OCI-LY1 (cell line): ENCODE measurements around the gene TOP1.

Source experiments
- H2AFZ ChIP-seq: fragments of 200-600 bp; sonication (generic), shearing (Covaris generic); 2 replicates; pipeline ENCODE4 v1.6.0; 2014; ENCODE audit warnings: antibody characterized with exemption, mild to moderate bottlenecking, low read length
- H3F3A ChIP-seq: fragments of 200-600 bp; sonication (generic), shearing (Covaris generic); 2 replicates; pipeline ENCODE4 v1.6.0; 2014; ENCODE audit warnings: mild to moderate bottlenecking, antibody characterized with exemption, low read length, moderate library complexity; ENCODE audit not compliant: insufficient read depth
- H3K27ac ChIP-seq: fragments of 200-600 bp; sonication (generic); 2 replicates; pipeline ENCODE4 v1.5.1; 2014; ENCODE audit warnings: low read length, mixed run types, mild to moderate bottlenecking, low read depth; ENCODE audit not compliant: poor library complexity, severe bottlenecking
- H3K27me3 ChIP-seq: fragments of 200-600 bp; sonication (generic); 2 replicates; pipeline ENCODE4 v1.6.0; 2014; ENCODE audit warnings: antibody characterized with exemption, mild to moderate bottlenecking, low read length, moderate library complexity; ENCODE audit not compliant: insufficient read depth
- H3K36me3 ChIP-seq: fragments of 200-600 bp; sonication (generic); 2 replicates; pipeline ENCODE4 v1.6.1; 2014; ENCODE audit warnings: mild to moderate bottlenecking, antibody characterized with exemption, low read length, moderate library complexity, mixed read lengths; ENCODE audit not compliant: insufficient read depth
- H3K4me1 ChIP-seq: fragments of 200-600 bp; sonication (generic); 2 replicates; pipeline ENCODE4 v1.5.1; 2014; ENCODE audit warnings: mild to moderate bottlenecking, low read length, moderate library complexity; ENCODE audit not compliant: insufficient read depth, severe bottlenecking
- H3K4me2 ChIP-seq: fragments of 200-600 bp; sonication (generic), shearing (Covaris generic); 2 replicates; pipeline ENCODE4 v1.6.1; 2014; ENCODE audit warnings: low read length
- H3K4me3 ChIP-seq: fragments of 200-600 bp; sonication (generic); 2 replicates; pipeline ENCODE4 v1.5.1; 2014; ENCODE audit warnings: low read length, low read depth, mild to moderate bottlenecking, mixed read lengths; ENCODE audit not compliant: poor library complexity, severe bottlenecking
- H3K79me2 ChIP-seq: fragments of 200-600 bp; shearing (Covaris generic); 2 replicates; pipeline ENCODE4 v1.6.1; 2016; ENCODE audit warnings: mixed run types, low read length, mixed read lengths; ENCODE audit not compliant: insufficient read depth
- H3K9ac ChIP-seq: fragments of 200-600 bp; sonication (generic), shearing (Covaris generic); 2 replicates; pipeline ENCODE4 v1.6.1; 2014; ENCODE audit warnings: mild to moderate bottlenecking, low read length, mixed read lengths
- H3K9me2 ChIP-seq: fragments of 200-600 bp; sonication (generic), shearing (Covaris generic); 2 replicates; pipeline ENCODE4 v1.6.1; 2014; ENCODE audit warnings: low read depth, mild to moderate bottlenecking, low read length, mixed read lengths
- H3K9me3 ChIP-seq: fragments of 200-600 bp; shearing (Covaris generic); 2 replicates; pipeline ENCODE4 v1.6.1; 2014; ENCODE audit warnings: low read length, mixed read lengths
- H4K20me1 ChIP-seq: fragments of 200-600 bp; sonication (generic), shearing (Covaris generic); 2 replicates; pipeline ENCODE4 v1.6.0; 2016; ENCODE audit warnings: mild to moderate bottlenecking, low read length; ENCODE audit not compliant: insufficient read depth
- EZH2 ChIP-seq: fragments of 200-600 bp; sonication (generic), shearing (Covaris generic); IDR thresholded peaks from 2 replicates; pipeline ENCODE4 v1.8.0; 2017; ENCODE audit warnings: borderline replicate concordance, mixed run types, mild to moderate bottlenecking, antibody characterized with exemption, low read length, moderate library complexity, mixed read lengths
- TF ChIP-seq, protein P1 (sequence below): fragments of 200-600 bp; sonication (generic), shearing (Covaris generic); IDR thresholded peaks from 2 replicates; pipeline ENCODE4 v1.5.1; 2017; ENCODE audit warnings: mild to moderate bottlenecking, antibody characterized with exemption, low read length, moderate library complexity, mixed read lengths

Gene TOP1

DNA sequence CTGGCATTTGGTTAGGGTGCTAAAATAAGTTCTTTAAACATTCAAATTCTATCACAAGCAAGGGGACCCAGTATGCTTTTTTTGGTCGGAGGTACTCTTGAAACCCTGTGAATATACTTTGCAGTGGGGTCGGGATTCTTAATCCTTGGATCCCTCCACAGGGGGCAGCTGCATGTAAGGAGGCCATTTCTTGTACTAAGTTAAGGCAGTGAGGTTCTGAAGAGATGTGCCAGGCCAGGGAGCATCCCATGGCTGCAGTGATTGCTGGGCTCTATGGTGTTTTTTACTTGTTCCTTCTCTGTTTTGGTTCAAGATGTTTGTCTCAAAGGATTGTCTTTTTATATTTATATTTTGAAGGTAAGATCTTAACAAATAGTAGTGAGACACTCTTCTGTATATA is 50.4 kb downstream of the TOP1 start:
- no peaks in the 10 kb centered on the region for H3K27me3 ChIP-seq
- TF ChIP-seq, protein P1, sequence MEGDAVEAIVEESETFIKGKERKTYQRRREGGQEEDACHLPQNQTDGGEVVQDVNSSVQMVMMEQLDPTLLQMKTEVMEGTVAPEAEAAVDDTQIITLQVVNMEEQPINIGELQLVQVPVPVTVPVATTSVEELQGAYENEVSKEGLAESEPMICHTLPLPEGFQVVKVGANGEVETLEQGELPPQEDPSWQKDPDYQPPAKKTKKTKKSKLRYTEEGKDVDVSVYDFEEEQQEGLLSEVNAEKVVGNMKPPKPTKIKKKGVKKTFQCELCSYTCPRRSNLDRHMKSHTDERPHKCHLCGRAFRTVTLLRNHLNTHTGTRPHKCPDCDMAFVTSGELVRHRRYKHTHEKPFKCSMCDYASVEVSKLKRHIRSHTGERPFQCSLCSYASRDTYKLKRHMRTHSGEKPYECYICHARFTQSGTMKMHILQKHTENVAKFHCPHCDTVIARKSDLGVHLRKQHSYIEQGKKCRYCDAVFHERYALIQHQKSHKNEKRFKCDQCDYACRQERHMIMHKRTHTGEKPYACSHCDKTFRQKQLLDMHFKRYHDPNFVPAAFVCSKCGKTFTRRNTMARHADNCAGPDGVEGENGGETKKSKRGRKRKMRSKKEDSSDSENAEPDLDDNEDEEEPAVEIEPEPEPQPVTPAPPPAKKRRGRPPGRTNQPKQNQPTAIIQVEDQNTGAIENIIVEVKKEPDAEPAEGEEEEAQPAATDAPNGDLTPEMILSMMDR = no peak
- TF ChIP-seq EZH2 = no peak
- no peaks in the 10 kb centered on the region for H4K20me1 ChIP-seq
- H3K9ac ChIP-seq = no peak overlapping the region
- no peak overlapping the region for H3K4me3 ChIP-seq
- H3K36me3 ChIP-seq = peaks cover 85% of the 10 kb centered on the region
- no peaks in the 10 kb centered on the region for H3F3A ChIP-seq
- H2AFZ ChIP-seq = no peak overlapping the region
- H3K9me2 ChIP-seq = no peaks in the 10 kb centered on the region
- no peak overlapping the region for H3K4me2 ChIP-seq
- H3K4me1 ChIP-seq = peaks cover 24% of the 10 kb centered on the region
- no peak overlapping the region for H3K27ac ChIP-seq
- no peaks in the 10 kb centered on the region for H3K9me3 ChIP-seq
- peaks cover 15% of the 10 kb centered on the region for H3K79me2 ChIP-seq

DNA sequence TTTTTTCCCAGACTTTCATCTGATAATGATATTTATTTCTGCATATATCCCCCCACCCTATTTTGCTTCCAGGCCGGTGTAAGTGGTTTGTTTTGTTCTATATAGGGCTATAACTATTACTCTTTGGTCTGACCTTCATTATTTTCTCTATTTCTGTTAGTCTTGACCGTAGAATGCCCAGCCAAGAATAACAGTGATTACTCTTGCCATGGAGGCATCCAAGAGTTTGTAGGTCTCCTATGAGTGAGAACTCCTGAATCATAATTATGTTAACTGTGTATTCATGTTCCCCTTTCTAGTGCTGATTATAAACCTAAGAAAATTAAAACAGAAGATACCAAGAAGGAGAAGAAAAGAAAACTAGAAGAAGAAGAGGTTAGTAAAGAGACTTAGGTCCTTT is 52.2 kb downstream of the TOP1 start:
- Histone ChIP-seq H3K9me2 (no peaks in the 10 kb centered on the region), H3K9me3 (no peaks in the 10 kb centered on the region), H3K4me2 (no peak overlapping the region), H3K79me2 (0 out of 2 replicates have a peak, but pooled peaks cover 6% of the 10 kb centered on the region), H3F3A (no peaks in the 10 kb centered on the region), H3K4me3 (no peak overlapping the region), H3K4me1 (peaks cover 17% of the 10 kb centered on the region), H3K36me3 (peaks cover 95% of the 10 kb centered on the region), H4K20me1 (no peaks in the 10 kb centered on the region), H3K9ac (no peak overlapping the region), H2AFZ (no peak overlapping the region), H3K27me3 (no peaks in the 10 kb centered on the region), H3K27ac (no peak overlapping the region)
- TF ChIP-seq, protein P1 = no peak
- no peak for TF ChIP-seq EZH2

DNA sequence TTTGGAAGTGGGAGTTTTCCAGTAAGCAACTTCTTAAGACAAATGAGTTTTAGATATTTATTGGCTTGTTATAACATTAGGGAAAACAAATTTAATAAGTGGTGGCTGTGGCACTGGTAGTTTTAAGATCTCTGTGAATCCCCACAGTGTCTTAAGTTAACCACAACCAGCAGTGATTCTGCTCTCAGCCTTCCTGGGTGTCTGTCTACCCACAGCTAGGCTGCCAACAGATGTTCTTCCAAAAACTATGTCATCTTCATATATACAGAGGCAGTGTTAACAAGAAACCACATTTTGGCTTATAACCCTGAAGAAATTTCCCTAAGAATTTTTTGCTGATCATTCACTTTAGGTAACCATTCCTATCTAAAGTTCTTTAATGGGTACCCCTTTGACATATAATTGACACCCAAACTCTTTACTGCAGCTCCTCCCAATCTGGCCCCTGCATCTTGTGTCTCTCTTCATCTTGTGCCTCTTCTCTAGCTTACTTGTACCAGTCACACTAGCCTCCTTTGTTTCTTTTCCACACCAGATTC is 52.7 kb downstream of the TOP1 start:
- no peak overlapping the region for H3K27ac ChIP-seq
- no peaks in the 10 kb centered on the region for H3F3A ChIP-seq
- no peak overlapping the region for H2AFZ ChIP-seq
- no peak overlapping the region for H3K9ac ChIP-seq
- no peak overlapping the region for H3K4me2 ChIP-seq
- H3K36me3 ChIP-seq = peaks cover 95% of the 10 kb centered on the region
- no peaks in the 10 kb centered on the region for H3K9me3 ChIP-seq
- H3K4me1 ChIP-seq = peaks cover 17% of the 10 kb centered on the region
- no peak overlapping the region for H3K4me3 ChIP-seq
- 0 out of 2 replicates have a peak, but pooled peaks cover 6% of the 10 kb centered on the region for H3K79me2 ChIP-seq
- no peaks in the 10 kb centered on the region for H3K9me2 ChIP-seq
- no peaks in the 10 kb centered on the region for H3K27me3 ChIP-seq
- TF ChIP-seq EZH2 = no peak
- TF ChIP-seq, protein P1 = no peak
- no peaks in the 10 kb centered on the region for H4K20me1 ChIP-seq
